SU-DHL-6 (cell line): ENCODE results near the gene N4BP2.

ENCODE experiments used
- CTCF ChIP-seq: fragments of 200-600 bp; sonication (generic); IDR thresholded peaks from one replicate; pipeline ENCODE4 v1.5.1; 2017; ENCODE audit warnings: antibody characterized with exemption, mild to moderate bottlenecking, low read length, moderate library complexity; ENCODE audit not compliant: insufficient read depth, poor library complexity, severe bottlenecking
- EZH2phosphoT487 ChIP-seq: fragments of 200-600 bp; sonication (generic), shearing (Covaris generic); conservative IDR thresholded peaks from 2 replicates; pipeline ENCODE4 v1.6.1; 2018; ENCODE audit warnings: mild to moderate bottlenecking, antibody characterized with exemption, low read length, moderate library complexity, mixed read lengths

- no peak for TF ChIP-seq CTCF
- TF ChIP-seq EZH2phosphoT487 = no peak
Measured at GRCh38 chr4:40165916-40166315, 109.3 kb downstream of the N4BP2 start.
